Hematopoietic multipotent progenitor cell treated with erythropoietin and hydrocortisone succinate and interleukin-3 and kit ligand, for 17 days (in vitro differentiated cells): Measurements from ENCODE around the gene DOK7.

Source experiments
- DNase-seq: peaks from one replicate; pipeline ENCODE4 v3.0.0-alpha.2; 2015; ENCODE audit warnings: low spot score

DOK7 gene

GRCh38 chr4:3427706-3428446, 35.2 kb upstream of the DOK7 start:
- no peak for DNase-seq

GRCh38 chr4:3429651-3430050, 33.5 kb upstream of the DOK7 start:
- no peak for DNase-seq

- DNase-seq = no peak
Measured at GRCh38 chr4:3430524-3430923, 32.6 kb upstream of the DOK7 start.

- DNase-seq = no peak
Measured at GRCh38 chr4:3431446-3431993, 31.6 kb upstream of the DOK7 start.

GRCh38 chr4:3432381-3432790, 30.7 kb upstream of the DOK7 start:
- no peak for DNase-seq

GRCh38 chr4:3433138-3433869, 29.8 kb upstream of the DOK7 start:
- no peak for DNase-seq

GRCh38 chr4:3434881-3435685, 28.0 kb upstream of the DOK7 start:
- no peak for DNase-seq

- DNase-seq = no peak
Measured at GRCh38 chr4:3435686-3435956, 27.5 kb upstream of the DOK7 start.

- peak; percentile 47 for DNase-seq
Measured at GRCh38 chr4:3436048-3436797, 26.9 kb upstream of the DOK7 start.

- DNase-seq = peak; percentile 84
Measured at GRCh38 chr4:3436798-3437581, 26.1 kb upstream of the DOK7 start.

GRCh38 chr4:3437582-3437936, 25.5 kb upstream of the DOK7 start:
- peak; percentile 27 for DNase-seq

- DNase-seq = no peak
Measured at GRCh38 chr4:3437998-3438846, 24.9 kb upstream of the DOK7 start.

- no peak for DNase-seq
Measured at GRCh38 chr4:3438847-3439180, 24.3 kb upstream of the DOK7 start.

- no peak for DNase-seq
Measured at GRCh38 chr4:3439391-3439790, 23.7 kb upstream of the DOK7 start.

- DNase-seq = no peak
Measured at GRCh38 chr4:3440011-3440410, 23.1 kb upstream of the DOK7 start.

GRCh38 chr4:3440979-3441500, 22.1 kb upstream of the DOK7 start:
- DNase-seq = no peak

GRCh38 chr4:3441501-3442459, 21.3 kb upstream of the DOK7 start, which contains the start of gene HGFAC:
Gene HGFAC (plus strand): TSS chr4:3441968. CDS start chr4:3442002, 34 bp downstream.
- no peak for DNase-seq

- DNase-seq = no peak
Measured at GRCh38 chr4:3442460-3442958, 20.6 kb upstream of the DOK7 start.
